CD4-positive, CD25-positive, alpha-beta regulatory T cell (primary cell): ENCODE measurements around the gene USH1G. TPM values are rescaled to one million over a fixed set of nuclear protein-coding genes. Genes with fewer than 3 reads are reported as not detected.
"Not testable (repeated sequence)": the region's sequence is repeated elsewhere in the genome, so short reads cannot be mapped to it uniquely, and the experiment has no call there.

Experiments
- ATAC-seq, 2 donors: fragments of 150-1000 bp; cut with Tn5 transposase; one replicate each; pipeline ENCODE4 v1.10.0; 2021; ENCODE audit warnings: low read depth in 2 of 2, moderate number of reproducible peaks in 2 of 2, moderate library complexity in 1 of 2
- DNase-seq, 3 donors: peaks; one replicate each; pipeline versions ENCODE4 v3.0.0 to v3.0.0-alpha.2; 2012 to 2022; ENCODE audit warnings: mixed read lengths in 1 of 3
- H3K27ac ChIP-seq: one replicate; pipeline ENCODE4 v1.7.0; 2013; ENCODE audit warnings: mild to moderate bottlenecking, low read length; ENCODE audit not compliant: insufficient read depth, poor library complexity, severe bottlenecking
- H3K27me3 ChIP-seq: one replicate; pipeline ENCODE4 v1.7.0; 2013; ENCODE audit warnings: low read length; ENCODE audit not compliant: control insufficient read depth, insufficient read depth
- H3K36me3 ChIP-seq: one replicate; pipeline ENCODE4 v1.7.0; 2013; ENCODE audit warnings: mild to moderate bottlenecking, low read length, moderate library complexity; ENCODE audit not compliant: control insufficient read depth, insufficient read depth
- H3K4me1 ChIP-seq: 2 replicates; pipeline ENCODE4 v1.7.0; 2013; ENCODE audit warnings: mild to moderate bottlenecking, low read length; ENCODE audit not compliant: insufficient read depth, control insufficient read depth, poor library complexity, severe bottlenecking
- H3K4me3 ChIP-seq: one replicate; pipeline ENCODE4 v1.7.0; 2013; ENCODE audit warnings: low read depth, mild to moderate bottlenecking, low read length, moderate library complexity
- H3K9me3 ChIP-seq, 2 experiments: 1 replicate in 1 of 2; 2 replicates in 1 of 2; pipeline ENCODE4 v1.7.0; 2013; ENCODE audit warnings: low read length in 2 of 2, mild to moderate bottlenecking in 1 of 2, moderate library complexity in 1 of 2; ENCODE audit not compliant: control insufficient read depth in 2 of 2
- H3K27ac Mint-ChIP-seq, 3 donors: one replicate each; pipeline ENCODE4 v1.8.0; 2020 to 2022; ENCODE audit warnings: mild to moderate bottlenecking in 3 of 3, mixed read lengths in 3 of 3, moderate library complexity in 2 of 3
- H3K27me3 Mint-ChIP-seq: one replicate; pipeline ENCODE4 v1.8.0; 2022; ENCODE audit warnings: mild to moderate bottlenecking, mixed read lengths
- H3K36me3 Mint-ChIP-seq: one replicate; pipeline ENCODE4 v1.8.0; 2020; ENCODE audit warnings: mixed read lengths
- H3K4me1 Mint-ChIP-seq, 4 donors: one replicate each; pipeline ENCODE4 v1.8.0; 2020 to 2022; ENCODE audit warnings: mixed read lengths in 4 of 4, mild to moderate bottlenecking in 1 of 4
- H3K4me3 Mint-ChIP-seq, 4 donors: one replicate each; pipeline ENCODE4 v1.8.0; 2020 to 2022; ENCODE audit warnings: mild to moderate bottlenecking in 4 of 4, mixed read lengths in 4 of 4, moderate library complexity in 3 of 4
- H3K9me3 Mint-ChIP-seq, 7 donors: one replicate each; pipeline ENCODE4 v1.8.0; 2020 to 2022; ENCODE audit warnings: mixed read lengths in 7 of 7, mild to moderate bottlenecking in 3 of 7, moderate library complexity in 2 of 7
- polyA plus RNA-seq, 4 donors: library from polyadenylated mRNA; unstranded; fragments of 300-500 nt; fragmentation: Illumina TruSeq; gene quantifications; one replicate each; pipeline ENCODE4 v1.2.3, GENCODE V29; 2021
- total RNA-seq: library from RNA; stranded (reverse); gene quantifications from one replicate; pipeline ENCODE4 v1.2.3, GENCODE V29; 2022

Gene USH1G
- total and polyA plus RNA-seq, 5 donors from 2014 or later = not detected

DNA sequence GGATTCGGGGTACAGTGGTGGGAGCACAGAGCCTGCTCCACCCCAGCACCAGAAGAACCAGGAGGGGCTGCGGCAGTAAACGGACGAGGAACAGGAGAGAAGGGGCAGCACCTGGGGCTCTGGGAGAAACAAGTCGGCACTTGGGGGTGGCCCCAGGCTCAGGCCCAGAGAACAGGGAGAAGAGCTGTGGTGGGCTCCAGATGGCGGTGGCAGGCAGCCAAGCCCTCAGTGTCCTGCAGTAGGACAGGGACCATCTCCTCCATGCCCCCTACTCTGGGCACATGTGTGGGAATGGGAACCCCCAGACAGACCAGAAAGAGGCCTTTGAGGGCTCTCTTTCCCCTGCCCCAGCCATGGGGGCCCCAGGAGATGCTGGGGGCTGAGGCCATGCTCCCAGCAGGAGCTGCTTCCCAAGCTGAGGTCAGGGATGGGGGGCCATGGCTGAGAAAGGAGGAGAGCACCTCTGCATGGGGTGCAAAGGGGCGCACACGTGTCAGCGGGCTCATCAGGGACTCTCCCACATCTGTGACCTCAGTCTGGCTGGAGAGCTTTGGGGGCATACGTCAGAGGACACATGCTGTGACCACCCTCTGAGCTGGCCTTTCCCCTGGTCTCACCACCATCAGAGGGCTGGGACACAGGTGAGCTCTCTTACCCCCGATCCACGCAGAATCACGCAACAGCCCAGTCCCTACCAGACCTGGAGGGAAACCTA lies 6.8 kb downstream of the USH1G start:
- H3K9me3 ChIP-seq = no peaks in the 10 kb centered on the region
- H3K27me3 Mint-ChIP-seq = peaks cover 16% of the 10 kb centered on the region
- ATAC-seq (no peak), DNase-seq (no peak)
- H3K4me3 Mint-ChIP-seq = no peak overlapping the region
- H3K27me3 ChIP-seq = no peaks in the 10 kb centered on the region
- H3K36me3 ChIP-seq = no peaks in the 10 kb centered on the region
- peak overlapping the region in 1 of 3 donors; percentile 42 for H3K27ac Mint-ChIP-seq
- peaks cover 0 to 4% (median 0%) of the 10 kb centered on the region in 4 donors for H3K4me1 Mint-ChIP-seq
- H3K27ac ChIP-seq = no peak overlapping the region
- H3K9me3 Mint-ChIP-seq = no peaks in the 10 kb centered on the region
- H3K36me3 Mint-ChIP-seq = no peaks in the 10 kb centered on the region
- H3K4me1 ChIP-seq = no peaks in the 10 kb centered on the region
- no peak overlapping the region for H3K4me3 ChIP-seq

DNA sequence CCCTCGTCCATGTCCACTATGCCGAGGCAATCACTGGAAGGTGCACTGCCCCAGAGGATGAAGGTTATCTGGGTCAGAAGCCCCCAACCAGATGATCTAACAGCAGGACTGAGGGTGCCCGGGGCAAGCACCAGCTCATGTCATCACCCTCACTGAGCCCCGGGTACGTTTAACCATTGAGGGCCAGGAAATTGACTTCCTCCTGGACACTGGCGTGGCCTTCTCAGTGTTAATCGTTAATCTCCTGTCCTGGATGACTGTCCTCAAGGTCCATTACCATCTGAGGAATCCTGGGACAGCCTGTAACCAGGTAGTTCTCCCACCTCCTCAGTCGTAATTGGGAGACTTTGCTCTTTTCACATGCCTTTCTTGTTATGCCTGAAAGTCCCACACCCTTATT lies 11.6 kb downstream of the USH1G start:
- ATAC-seq, H3K36me3 Mint-ChIP-seq, H3K27me3 Mint-ChIP-seq: not testable (repeated sequence)

DNA sequence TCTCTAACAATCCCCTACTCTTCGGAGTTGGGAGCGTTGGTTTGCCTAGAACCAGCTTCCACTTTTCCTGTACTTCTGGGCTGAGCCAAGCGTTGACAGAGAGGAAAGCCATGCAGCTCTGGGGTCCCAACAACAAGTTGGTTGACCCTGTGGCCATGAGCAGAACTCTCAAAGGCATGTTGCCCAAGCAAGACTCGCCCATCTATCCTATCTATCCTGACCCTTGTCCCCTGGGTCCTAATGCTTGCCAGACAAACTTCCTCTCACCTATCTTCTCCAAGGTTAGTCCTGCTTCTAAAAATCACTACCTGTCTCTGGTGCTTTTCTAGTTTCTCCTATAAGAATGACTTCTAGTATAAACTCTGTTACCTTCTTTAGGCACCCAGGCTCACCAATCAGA lies 14.0 kb downstream of the USH1G start:
- not testable (repeated sequence) for H3K9me3 Mint-ChIP-seq, ATAC-seq, H3K4me1 ChIP-seq, H3K4me3 ChIP-seq, DNase-seq, H3K9me3 ChIP-seq, H3K36me3 ChIP-seq, H3K36me3 Mint-ChIP-seq, H3K27ac ChIP-seq, H3K4me3 Mint-ChIP-seq, H3K27me3 ChIP-seq, H3K27me3 Mint-ChIP-seq, H3K4me1 Mint-ChIP-seq, H3K27ac Mint-ChIP-seq

More for the DNA sequence above, 11.6 kb downstream of the USH1G start:
- not testable (repeated sequence) for H3K36me3 ChIP-seq, H3K27ac ChIP-seq, H3K9me3 Mint-ChIP-seq, H3K27me3 ChIP-seq, H3K9me3 ChIP-seq, H3K4me3 Mint-ChIP-seq, H3K4me1 Mint-ChIP-seq, H3K4me3 ChIP-seq, H3K4me1 ChIP-seq, DNase-seq, H3K27ac Mint-ChIP-seq

DNA sequence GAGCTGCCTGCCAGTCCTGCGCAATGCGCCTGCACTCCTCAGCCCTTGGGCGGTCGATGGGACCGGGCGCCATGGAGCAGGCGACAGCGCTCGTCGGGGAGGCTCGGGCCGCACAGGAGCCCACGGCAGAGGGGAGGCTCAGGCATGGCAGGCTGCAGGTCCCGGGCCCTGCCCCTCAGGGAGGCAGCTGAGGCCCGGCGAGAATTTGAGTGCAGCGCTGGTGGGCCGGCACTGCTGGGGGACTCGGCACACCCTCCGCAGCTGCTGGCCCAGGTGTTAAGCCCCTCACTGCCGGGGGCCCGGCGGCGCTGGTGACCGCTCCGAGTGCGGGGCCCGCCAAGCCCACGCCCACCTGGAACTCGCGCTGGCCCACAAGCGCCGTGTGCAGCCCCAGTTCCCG lies 16.0 kb downstream of the USH1G start:
- Mint-ChIP-seq H3K36me3 (no peaks in the 10 kb centered on the region), H3K4me3 (no peak overlapping the region), H3K9me3 (no peaks in the 10 kb centered on the region), H3K4me1 (peaks cover 0 to 2% (median 0%) of the 10 kb centered on the region in 4 donors), H3K27ac (no peak overlapping the region), H3K27me3 (peaks cover 4% of the 10 kb centered on the region)
- no peak overlapping the region for H3K27ac ChIP-seq
- no peak for ATAC-seq
- H3K4me3 ChIP-seq = no peak overlapping the region
- no peaks in the 10 kb centered on the region for H3K4me1 ChIP-seq
- peaks cover 2% of the 10 kb centered on the region for H3K27me3 ChIP-seq
- DNase-seq = no peak
- H3K36me3 ChIP-seq = no peaks in the 10 kb centered on the region
- H3K9me3 ChIP-seq = no peaks in the 10 kb centered on the region

DNA sequence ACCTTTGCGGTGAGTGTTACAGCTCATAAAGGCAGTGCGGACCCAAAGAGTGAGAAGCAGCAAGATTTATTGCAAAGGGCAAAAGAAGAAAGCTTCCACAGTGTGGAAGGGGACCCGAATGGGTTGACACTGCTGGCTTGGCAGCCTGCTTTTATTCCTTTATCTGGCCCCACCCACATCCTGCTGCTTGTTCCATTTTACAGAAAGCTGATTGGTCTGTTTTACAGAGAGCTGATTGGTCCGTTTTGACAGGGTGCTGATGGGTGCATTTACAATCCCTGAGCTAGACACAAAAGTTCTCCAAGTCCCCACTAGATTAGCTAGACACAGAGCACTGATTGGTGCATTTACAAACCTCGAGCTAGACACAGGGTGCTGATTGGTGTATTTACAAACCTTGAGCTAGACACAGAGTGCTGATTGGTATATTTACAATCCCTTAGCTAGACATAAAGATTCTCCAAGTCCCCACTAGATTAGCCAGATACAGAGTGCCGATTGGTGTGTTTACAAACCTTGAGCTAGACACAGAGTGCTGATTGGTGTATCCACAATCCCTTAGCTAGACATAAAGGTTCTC lies 16.8 kb downstream of the USH1G start:
- H3K4me3 Mint-ChIP-seq, H3K27ac Mint-ChIP-seq, H3K27me3 ChIP-seq, H3K4me1 ChIP-seq, H3K9me3 Mint-ChIP-seq, H3K9me3 ChIP-seq, H3K4me1 Mint-ChIP-seq, H3K27ac ChIP-seq, H3K36me3 ChIP-seq, H3K36me3 Mint-ChIP-seq, ATAC-seq, H3K4me3 ChIP-seq, H3K27me3 Mint-ChIP-seq: not testable (repeated sequence)
- peak in 1 of 3 donors; percentile 29 for DNase-seq

DNA sequence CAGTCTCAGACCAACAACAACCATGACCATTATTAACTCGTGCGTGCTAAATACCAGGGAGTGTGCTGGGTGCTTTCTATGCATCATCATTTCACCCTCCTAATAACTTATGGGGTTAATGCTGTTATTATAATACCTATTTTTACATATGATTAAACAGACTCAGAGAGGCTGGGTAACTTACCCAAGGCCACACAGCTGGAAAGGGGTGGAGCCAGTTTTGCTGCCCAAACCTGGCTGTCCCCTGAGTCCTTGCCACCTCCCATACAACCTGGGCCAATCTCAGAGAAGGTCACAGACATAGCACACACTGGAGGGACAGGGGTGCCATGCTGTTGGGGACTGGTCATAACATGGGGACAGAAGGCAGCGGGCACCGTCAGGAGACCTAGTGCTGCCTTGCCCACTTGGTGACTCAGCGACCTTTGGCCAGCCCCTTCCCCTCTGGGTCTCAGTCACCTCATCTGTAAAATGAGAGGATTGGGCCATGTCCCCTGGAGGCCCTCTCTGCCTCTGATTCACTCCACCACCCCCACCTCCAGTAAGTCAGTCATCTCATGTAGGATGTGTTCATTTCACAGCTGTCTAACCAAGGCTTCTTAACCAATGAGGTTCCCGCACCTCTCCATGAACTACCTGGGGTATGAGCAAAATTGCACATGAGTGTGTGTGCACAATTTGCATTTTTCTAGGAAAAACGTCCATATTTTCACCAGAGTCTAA lies 18.2 kb downstream of the USH1G start:
- Mint-ChIP-seq H3K27ac (no peak overlapping the region), H3K4me3 (no peak overlapping the region), H3K9me3 (no peaks in the 10 kb centered on the region), H3K4me1 (peaks cover 0 to 2% (median 0%) of the 10 kb centered on the region in 4 donors), H3K36me3 (no peaks in the 10 kb centered on the region), H3K27me3 (peaks cover 14% of the 10 kb centered on the region)
- H3K27ac ChIP-seq = no peak overlapping the region
- peaks cover 2% of the 10 kb centered on the region for H3K27me3 ChIP-seq
- H3K9me3 ChIP-seq = no peaks in the 10 kb centered on the region
- no peaks in the 10 kb centered on the region for H3K4me1 ChIP-seq
- no peaks in the 10 kb centered on the region for H3K36me3 ChIP-seq
- no peak for DNase-seq
- no peak for ATAC-seq
- no peak overlapping the region for H3K4me3 ChIP-seq

DNA sequence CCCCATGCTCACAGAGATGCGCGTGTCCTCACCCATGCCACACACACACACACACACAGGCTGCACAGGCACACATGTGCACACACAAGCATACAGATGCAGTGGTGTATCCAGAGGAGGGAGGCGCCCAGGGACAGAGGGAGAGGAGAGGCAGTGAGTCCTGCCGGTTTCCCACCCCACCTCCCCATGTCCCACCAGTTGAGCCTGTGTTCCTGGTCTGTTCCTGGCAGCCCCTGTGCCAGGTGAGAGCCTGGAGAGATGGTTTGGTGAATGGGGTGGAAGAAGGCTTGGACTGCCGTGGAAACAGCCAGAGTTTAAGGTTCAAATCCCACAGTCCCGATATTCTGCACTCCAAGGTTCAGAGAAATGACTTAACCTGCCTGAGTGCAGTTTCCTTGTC lies 19.4 kb downstream of the USH1G start:
- no peaks in the 10 kb centered on the region for H3K9me3 Mint-ChIP-seq
- no peaks in the 10 kb centered on the region for H3K36me3 Mint-ChIP-seq
- H3K27me3 Mint-ChIP-seq = peaks cover 23% of the 10 kb centered on the region

More for the DNA sequence above, 19.4 kb downstream of the USH1G start:
- ATAC-seq (no peak), DNase-seq (no peak)
- Histone ChIP-seq H3K27me3 (peaks cover 2% of the 10 kb centered on the region), H3K9me3 (no peaks in the 10 kb centered on the region), H3K36me3 (no peaks in the 10 kb centered on the region), H3K4me1 (no peaks in the 10 kb centered on the region), H3K27ac (no peak overlapping the region), H3K4me3 (no peak overlapping the region)
- Mint-ChIP-seq H3K27ac (no peak overlapping the region), H3K4me1 (peaks cover 0 to 2% (median 0%) of the 10 kb centered on the region in 4 donors), H3K4me3 (no peak overlapping the region)
